Cardiac fibroblast (primary cell): ENCODE data around the gene RUNX2.

Source experiments
- DNase-seq, 2 donors: peaks; one replicate each; pipeline versions ENCODE4 v3.0.0 to v3.0.0-alpha.2; 2010; ENCODE audit warnings: low read depth in 2 of 2
- H3K4me3 ChIP-seq, 2 donors: replicated peaks in 1 of 2; 1 replicate in 1 of 2; 2 replicates in 1 of 2; pipeline ENCODE4 v1.5.1; 2011; ENCODE audit warnings: low read depth in 2 of 2, low read length in 2 of 2, mild to moderate bottlenecking in 2 of 2, moderate library complexity in 1 of 2
- CTCF ChIP-seq: IDR thresholded peaks from one replicate; pipeline ENCODE4 v1.5.1; 2011; ENCODE audit warnings: low read depth, mild to moderate bottlenecking, low read length, inconsistent platforms

RUNX2 gene

GRCh38 chr6:45589367-45589766 is 261.2 kb downstream of the RUNX2 start:
- no peak overlapping the region for H3K4me3 ChIP-seq
- TF ChIP-seq CTCF: no peak
- no peak for DNase-seq

- DNase-seq: peak; percentile 42 to 83
- TF ChIP-seq CTCF: no peak
- H3K4me3 ChIP-seq: no peak overlapping the region
These were observed 262.1 kb downstream of the RUNX2 start for GRCh38 chr6:45590226-45590625.

- peak in 1 of 2 donors; percentile 63 for DNase-seq
- no peak overlapping the region for H3K4me3 ChIP-seq
- no peak for TF ChIP-seq CTCF
These were observed 262.6 kb downstream of the RUNX2 start for GRCh38 chr6:45590696-45591184.

GRCh38 chr6:45591306-45591705 is 263.2 kb downstream of the RUNX2 start:
- TF ChIP-seq CTCF: no peak
- peak in 1 of 2 donors; percentile 45 for DNase-seq

GRCh38 chr6:45591890-45592289 is 263.8 kb downstream of the RUNX2 start:
- no peak overlapping the region for H3K4me3 ChIP-seq
- no peak for TF ChIP-seq CTCF
- no peak for DNase-seq

More at GRCh38 chr6:45591306-45591705, 263.2 kb downstream of the RUNX2 start:
- H3K4me3 ChIP-seq: no peak overlapping the region

GRCh38 chr6:45592991-45593390 is 264.9 kb downstream of the RUNX2 start:
- no peak for TF ChIP-seq CTCF
- DNase-seq: peak; percentile 37 to 47
- no peak overlapping the region for H3K4me3 ChIP-seq
